ENCODE data around the gene CLHC1. TPM values are rescaled to one million over a fixed set of nuclear protein-coding genes. Genes with fewer than 3 reads are reported as not detected.

The CLHC1 gene
- total and polyA plus RNA-seq, 2 experiments from 2014 or later = 10.6 to 21.1 TPM

- DNase-seq (ENCODE audit: low spot score) = no peak
- Histone ChIP-seq H3K27ac (peak overlapping the region; percentile 3), H2AFZ (no peak overlapping the region), H3K4me1 (ENCODE audit: insufficient read depth) (peaks cover 26% of the 10 kb centered on the region), H3K9me2 (replicated peaks; ENCODE audit: insufficient read depth) (no peaks in the 10 kb centered on the region), H3K36me3 (replicated peaks; ENCODE audit: insufficient read depth, low read depth) (no peaks in the 10 kb centered on the region), H3K27me3 (no peaks in the 10 kb centered on the region), H3K4me3 (no peak overlapping the region), H4K20me1 (ENCODE audit: insufficient read depth, poor library complexity, severe bottlenecking) (no peaks in the 10 kb centered on the region), H3K9me3 (ENCODE audit: low read depth) (no peaks in the 10 kb centered on the region), H3K79me2 (no peaks in the 10 kb centered on the region), H3K4me2 (peak overlapping the region; percentile 2)
- no peak for TF ChIP-seq EZH2phosphoT487 (IDR thresholded peaks at IDR 0.05; ENCODE audit: low read depth, severe bottlenecking, unreplicated experiment)
- TF ChIP-seq CTCF (IDR thresholded peaks at IDR 0.05; ENCODE audit: poor library complexity) = no peak
- no peak for TF ChIP-seq EZH2 (IDR thresholded peaks at IDR 0.05; ENCODE audit: borderline replicate concordance)
- 97% methylated on average over 2 of the region's 2 CpGs for WGBS (ENCODE audit: low lambda C conversion rate, missing lambda C conversion rate)
Measured at GRCh38 chr2:55135491-55135890, 96.6 kb downstream of the CLHC1 start.

GRCh38 chr2:55134316-55134706, 97.8 kb downstream of the CLHC1 start:
- no peaks in the 10 kb centered on the region for H3K79me2 ChIP-seq
- peak overlapping the region; percentile 17 for H3K4me2 ChIP-seq
- peaks cover 26% of the 10 kb centered on the region for H3K4me1 ChIP-seq (ENCODE audit: insufficient read depth)
- no peaks in the 10 kb centered on the region for H3K27me3 ChIP-seq
- H3K4me3 ChIP-seq = no peak overlapping the region
- no peaks in the 10 kb centered on the region for H3K36me3 ChIP-seq (replicated peaks; ENCODE audit: insufficient read depth, low read depth)
- DNase-seq (ENCODE audit: low spot score) = no peak
- WGBS (ENCODE audit: low lambda C conversion rate, missing lambda C conversion rate) = 77% methylated on average over 1 of the region's 1 CpG
- H3K9me2 ChIP-seq (replicated peaks; ENCODE audit: insufficient read depth) = no peaks in the 10 kb centered on the region
- peak overlapping the region; percentile 47 for H3K27ac ChIP-seq
- H2AFZ ChIP-seq = no peak overlapping the region
- H4K20me1 ChIP-seq (ENCODE audit: insufficient read depth, poor library complexity, severe bottlenecking) = no peaks in the 10 kb centered on the region
- TF ChIP-seq CTCF (IDR thresholded peaks at IDR 0.05; ENCODE audit: poor library complexity) (no peak), EZH2 (IDR thresholded peaks at IDR 0.05; ENCODE audit: borderline replicate concordance) (no peak), EZH2phosphoT487 (IDR thresholded peaks at IDR 0.05; ENCODE audit: low read depth, severe bottlenecking, unreplicated experiment) (no peak)
- H3K9me3 ChIP-seq (ENCODE audit: low read depth) = no peaks in the 10 kb centered on the region

GRCh38 chr2:55133467-55134315, 98.4 kb downstream of the CLHC1 start:
- TF ChIP-seq CTCF (IDR thresholded peaks at IDR 0.05; ENCODE audit: poor library complexity) (no peak), EZH2 (IDR thresholded peaks at IDR 0.05; ENCODE audit: borderline replicate concordance) (no peak), EZH2phosphoT487 (IDR thresholded peaks at IDR 0.05; ENCODE audit: low read depth, severe bottlenecking, unreplicated experiment) (no peak)
- Histone ChIP-seq H3K9me3 (ENCODE audit: low read depth) (no peaks in the 10 kb centered on the region), H3K4me3 (no peak overlapping the region), H3K27me3 (no peaks in the 10 kb centered on the region), H2AFZ (peak overlapping the region; percentile 42), H4K20me1 (ENCODE audit: insufficient read depth, poor library complexity, severe bottlenecking) (no peaks in the 10 kb centered on the region), H3K27ac (peak overlapping the region; percentile 53), H3K9me2 (replicated peaks; ENCODE audit: insufficient read depth) (no peaks in the 10 kb centered on the region), H3K79me2 (no peaks in the 10 kb centered on the region), H3K36me3 (replicated peaks; ENCODE audit: insufficient read depth, low read depth) (no peaks in the 10 kb centered on the region), H3K4me2 (peak overlapping the region; percentile 42), H3K4me1 (ENCODE audit: insufficient read depth) (peaks cover 26% of the 10 kb centered on the region)
- 51% methylated on average over 10 of the region's 10 CpGs for WGBS (ENCODE audit: low lambda C conversion rate, missing lambda C conversion rate)
- peak; percentile 77 for DNase-seq (ENCODE audit: low spot score)
